ENCODE data around the gene DLGAP1.
"Not testable (repeated sequence)": the region's sequence is repeated elsewhere in the genome, so short reads cannot be mapped to it uniquely, and the experiment has no call there.

The DLGAP1 gene

GRCh38 chr18:3652380-3653262 lies 802.5 kb downstream of the DLGAP1 start:
- FAIRE-seq: no peak

DNA sequence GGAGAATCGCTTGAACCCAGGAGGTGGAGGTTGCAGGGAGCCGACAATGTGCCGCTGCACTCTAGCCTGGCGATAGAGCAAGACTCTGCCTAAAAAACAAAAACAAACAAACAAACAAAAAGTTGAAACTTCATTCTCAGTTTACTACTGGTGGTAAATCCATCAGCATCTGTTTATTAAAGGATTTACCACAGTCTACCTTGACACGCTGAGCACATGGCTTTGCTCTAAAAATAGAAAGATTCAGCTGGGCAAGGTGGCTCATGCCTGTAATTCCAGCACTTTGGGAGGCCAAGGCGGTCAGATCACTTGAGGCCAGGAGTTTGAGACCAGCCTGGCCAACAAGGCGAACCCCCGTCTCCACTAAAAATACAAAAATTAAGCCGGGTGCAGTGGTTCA lies 803.8 kb downstream of the DLGAP1 start:
- FAIRE-seq: no peak

- not testable (repeated sequence) for FAIRE-seq
These were observed 804.5 kb downstream of the DLGAP1 start for GRCh38 chr18:3650521-3651042.

DNA sequence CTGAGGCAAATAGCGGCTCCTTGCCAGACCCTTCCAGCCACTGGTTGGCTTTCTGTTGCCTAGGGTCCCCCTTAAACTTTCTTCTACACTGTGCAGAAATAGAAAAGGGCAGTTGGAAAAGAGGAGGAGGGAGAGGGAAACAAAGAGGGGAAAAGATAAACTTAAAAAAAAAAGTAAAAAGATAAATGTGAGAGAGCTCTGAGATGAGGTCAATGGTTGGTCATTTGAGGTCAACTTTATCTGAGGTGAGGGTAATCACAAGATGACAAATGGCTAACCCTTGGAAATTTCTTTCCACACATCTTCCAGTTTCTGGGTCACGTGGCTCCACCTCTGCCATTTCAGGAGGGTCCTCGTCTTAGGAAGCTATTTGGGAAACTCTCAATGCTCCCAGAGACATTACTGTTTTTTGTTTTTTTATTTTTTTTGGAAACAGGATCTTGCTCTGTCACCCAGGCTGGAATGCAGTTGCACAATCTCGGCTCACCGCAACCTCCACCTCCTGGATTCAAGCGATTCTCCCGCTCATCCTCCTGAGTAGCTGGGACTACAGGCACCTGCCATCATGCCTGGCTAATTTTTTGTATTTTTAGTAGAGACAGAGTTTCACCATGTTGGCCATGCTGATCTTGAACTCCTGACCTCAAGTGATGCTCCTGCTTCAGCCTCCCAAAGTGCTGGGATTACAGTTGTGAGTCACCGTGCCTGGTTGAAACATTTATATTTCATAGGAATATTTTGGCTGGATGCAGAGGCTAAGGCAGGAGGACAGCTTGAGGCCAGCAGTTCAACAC lies 805.3 kb downstream of the DLGAP1 start:
- FAIRE-seq: no peak

- FAIRE-seq: no peak
These were observed 805.9 kb downstream of the DLGAP1 start for GRCh38 chr18:3649135-3649632.

GRCh38 chr18:3648641-3649040 lies 806.5 kb downstream of the DLGAP1 start:
- no peak for FAIRE-seq

- no peak for FAIRE-seq
These were observed 806.9 kb downstream of the DLGAP1 start for GRCh38 chr18:3648200-3648599.

DNA sequence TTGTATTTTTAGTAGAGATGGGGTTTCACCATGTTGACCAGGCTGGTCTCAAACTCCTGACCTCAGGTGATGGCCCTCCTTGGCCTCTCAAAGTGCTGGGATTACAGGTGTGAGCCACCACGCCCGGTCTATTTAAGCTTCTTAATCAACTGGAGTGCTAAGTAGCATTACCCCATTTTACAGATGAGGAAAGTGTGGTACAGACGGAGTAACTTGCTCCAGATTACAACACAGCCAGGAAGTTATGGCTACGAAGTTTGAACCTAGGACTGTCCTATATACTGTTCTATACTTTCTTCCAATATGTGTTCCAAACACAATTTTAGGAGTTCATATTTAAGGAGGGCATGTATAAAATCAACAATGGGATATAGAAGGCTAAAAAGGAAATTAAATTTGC lies 807.5 kb downstream of the DLGAP1 start:
- no peak for FAIRE-seq

DNA sequence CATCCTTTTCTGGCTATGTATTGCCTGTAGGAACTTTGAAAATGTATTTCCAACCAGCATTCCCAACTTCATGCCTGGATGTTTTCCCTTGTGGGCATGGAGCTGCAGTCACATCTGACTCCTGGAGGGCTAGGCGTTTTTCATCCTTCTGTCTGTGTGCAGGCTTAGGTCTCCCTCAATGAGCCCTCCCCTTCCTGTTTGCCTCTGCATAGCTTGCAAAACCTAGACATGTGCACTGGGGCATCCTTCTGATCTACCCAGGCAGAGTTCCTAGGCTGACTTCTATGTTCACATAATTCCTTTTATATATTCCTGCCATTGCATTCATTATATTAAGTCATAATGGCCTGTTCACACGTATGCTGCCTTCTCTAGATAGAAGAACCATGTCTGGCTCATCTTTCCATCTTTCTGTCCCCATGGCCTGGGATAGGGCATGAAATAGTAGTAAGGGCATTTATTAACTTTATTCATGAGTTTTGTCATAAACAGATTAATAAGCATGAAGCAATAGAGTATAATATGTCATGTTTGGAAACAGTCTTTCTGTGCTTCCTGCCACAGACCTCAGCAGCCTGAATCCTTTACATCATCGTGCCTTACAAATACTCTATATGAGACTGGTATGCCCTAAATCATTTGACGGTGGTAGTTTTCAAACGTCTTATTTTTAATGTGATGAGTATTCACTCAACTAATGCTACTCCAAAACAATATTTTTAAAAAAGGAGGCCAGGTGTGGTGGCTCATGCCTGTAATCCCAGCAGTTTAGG lies 809.5 kb downstream of the DLGAP1 start:
- FAIRE-seq: no peak

- FAIRE-seq: no peak
These were observed 820.7 kb downstream of the DLGAP1 start for GRCh38 chr18:3634250-3634939.

DNA sequence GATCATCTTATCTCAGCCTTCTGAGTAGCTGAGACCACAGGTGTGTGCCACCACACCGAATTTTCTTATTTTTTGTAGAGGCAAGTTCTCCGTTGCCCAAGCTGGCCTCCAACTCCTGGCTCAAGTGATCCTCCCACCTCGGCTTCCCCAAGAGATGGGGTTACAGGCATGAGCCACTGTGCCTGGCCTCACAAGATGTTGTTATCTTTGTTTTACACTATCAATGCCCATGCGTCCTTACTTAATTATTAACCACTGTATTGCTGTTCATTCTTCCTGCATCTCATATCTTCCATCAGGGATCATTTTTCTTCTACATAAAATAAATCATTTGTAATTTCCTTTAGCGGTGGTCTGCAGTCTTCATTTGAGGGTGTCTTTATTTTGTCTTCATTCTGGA lies 823.2 kb downstream of the DLGAP1 start:
- FAIRE-seq: no peak

DNA sequence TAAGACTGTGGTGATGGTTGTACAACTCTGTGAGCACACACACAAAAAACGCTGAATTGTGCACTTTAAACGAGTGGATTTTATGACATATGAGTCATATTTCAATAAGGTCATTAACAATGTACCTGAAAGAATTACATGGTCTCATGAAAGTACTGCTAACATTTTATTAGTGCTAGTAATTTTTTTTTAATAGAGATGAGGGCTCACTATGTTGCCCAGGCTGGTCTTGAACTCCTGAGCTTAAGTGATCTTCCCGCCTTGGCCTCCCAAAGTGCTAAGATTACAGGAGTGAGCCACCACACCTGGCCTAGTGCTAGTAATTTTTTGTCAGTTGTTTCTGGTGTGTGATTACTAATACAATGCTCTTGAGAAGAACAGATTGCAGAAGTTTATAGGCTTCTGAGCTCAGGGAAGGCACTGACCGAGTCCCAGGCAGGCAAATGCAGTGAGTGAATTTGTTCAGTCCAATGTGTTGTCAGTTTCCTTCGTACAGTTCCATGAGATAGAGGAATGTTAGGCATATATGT lies 828.1 kb downstream of the DLGAP1 start:
- FAIRE-seq: no peak

DNA sequence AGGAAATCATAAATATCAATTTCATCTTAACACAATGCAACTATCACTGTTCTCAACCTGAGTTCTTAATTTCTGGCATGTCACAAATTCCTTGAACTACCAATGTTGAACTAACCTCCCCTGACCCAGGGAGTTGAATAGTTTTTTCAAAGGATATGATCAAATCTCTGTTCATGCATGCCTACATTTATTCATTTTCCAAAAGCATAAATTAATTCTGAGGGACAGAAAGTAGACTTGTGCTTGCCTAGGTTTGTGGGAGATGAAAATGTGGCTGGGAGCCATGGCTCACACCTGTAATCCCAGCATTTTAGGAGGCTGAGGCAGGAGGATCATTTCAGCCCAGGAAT lies 829.4 kb downstream of the DLGAP1 start:
- FAIRE-seq: no peak

GRCh38 chr18:3624935-3625741 lies 830.0 kb downstream of the DLGAP1 start:
- no peak for FAIRE-seq

DNA sequence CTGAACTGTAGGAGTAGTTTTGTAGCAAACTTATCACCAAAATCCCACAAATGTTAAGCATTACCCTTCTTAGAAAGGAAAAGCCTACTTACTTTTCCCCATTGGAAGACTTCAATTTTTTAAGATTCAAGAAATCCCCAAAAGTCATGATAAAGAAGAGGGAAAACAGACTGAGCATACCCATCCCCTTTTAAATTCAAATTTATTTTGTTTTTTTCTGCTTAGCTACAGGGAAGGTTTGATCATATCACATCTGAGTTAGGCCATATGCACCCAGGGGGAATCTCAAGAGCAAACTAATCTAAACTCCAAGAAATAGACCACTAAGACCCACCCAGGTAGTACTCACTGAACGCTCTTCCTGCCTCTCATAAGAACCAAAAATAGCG lies 830.6 kb downstream of the DLGAP1 start:
- no peak for FAIRE-seq

DNA sequence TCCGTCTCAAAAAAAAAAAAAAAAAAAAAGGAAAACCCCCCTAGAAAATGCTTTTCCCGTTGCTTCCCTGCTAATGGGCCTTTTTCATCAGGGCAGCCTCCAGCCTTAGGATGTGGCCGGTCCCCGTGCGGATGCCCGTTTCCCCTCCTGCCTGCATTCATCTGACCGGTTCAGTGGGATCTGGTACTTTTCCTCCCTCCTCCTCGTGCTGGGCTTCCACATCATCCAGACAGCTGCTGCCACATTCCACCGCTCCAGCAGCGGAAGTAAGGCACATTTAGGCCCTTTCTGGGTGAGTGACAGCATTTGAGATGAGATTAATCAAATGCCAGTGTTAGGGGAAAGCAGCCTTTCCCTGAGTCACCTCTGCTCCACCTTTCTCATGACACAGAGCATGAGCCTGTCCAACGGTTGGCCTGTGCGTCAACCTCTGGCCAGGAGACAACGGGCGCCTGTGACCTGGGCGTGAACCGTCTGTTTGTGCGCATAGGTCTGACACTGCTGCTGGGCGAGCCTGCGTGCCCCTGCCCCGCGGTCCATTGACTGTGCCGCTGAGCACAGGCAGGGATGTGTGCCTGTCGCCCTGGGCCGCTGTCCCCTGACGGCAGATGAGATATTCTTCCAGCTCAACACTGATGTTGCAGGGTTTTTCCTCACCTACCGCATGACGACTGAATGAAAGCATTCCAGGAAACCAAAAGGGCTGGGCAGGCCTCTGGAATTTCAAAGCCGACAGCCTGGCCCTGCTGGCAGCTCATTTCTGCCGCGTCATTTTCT lies 831.1 kb downstream of the DLGAP1 start:
- no peak for FAIRE-seq

- FAIRE-seq: no peak
These were observed 834.7 kb downstream of the DLGAP1 start for GRCh38 chr18:3620146-3621119.

DNA sequence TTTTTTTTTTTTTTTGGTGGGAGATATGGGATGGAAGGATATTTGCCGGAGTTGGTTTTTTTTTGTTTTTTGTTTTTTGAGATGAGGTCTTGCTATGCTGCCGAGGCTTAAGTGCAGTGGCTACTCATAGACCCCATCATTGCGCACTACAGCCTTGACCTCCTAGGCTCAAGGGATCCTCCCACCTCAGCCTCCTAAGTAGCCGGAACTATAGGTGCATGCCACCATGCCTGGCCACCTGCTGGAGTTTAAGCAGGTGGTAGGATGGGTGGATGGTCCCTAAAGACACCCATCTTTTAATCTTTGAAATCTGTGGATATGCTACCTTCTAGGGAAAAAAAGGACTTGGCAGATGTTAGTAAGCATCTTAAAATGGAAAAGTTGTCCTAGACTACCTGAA lies 835.4 kb downstream of the DLGAP1 start:
- FAIRE-seq: no peak

GRCh38 chr18:3619222-3619621 lies 835.9 kb downstream of the DLGAP1 start:
- no peak for FAIRE-seq
